HG03565 (cell line): ENCODE data around the gene TCF7L1.
"Not testable (repeated sequence)": the region's sequence is repeated elsewhere in the genome, so short reads cannot be mapped to it uniquely, and the experiment has no call there.

Experiments
- ATAC-seq: cut with Tn5 transposase; IDR thresholded peaks from one replicate; pipeline ENCODE4 v1.9.1; 2021; ENCODE audit warnings: mild to moderate bottlenecking, moderate library complexity; ENCODE audit not compliant: unreplicated experiment

The TCF7L1 gene

DNA sequence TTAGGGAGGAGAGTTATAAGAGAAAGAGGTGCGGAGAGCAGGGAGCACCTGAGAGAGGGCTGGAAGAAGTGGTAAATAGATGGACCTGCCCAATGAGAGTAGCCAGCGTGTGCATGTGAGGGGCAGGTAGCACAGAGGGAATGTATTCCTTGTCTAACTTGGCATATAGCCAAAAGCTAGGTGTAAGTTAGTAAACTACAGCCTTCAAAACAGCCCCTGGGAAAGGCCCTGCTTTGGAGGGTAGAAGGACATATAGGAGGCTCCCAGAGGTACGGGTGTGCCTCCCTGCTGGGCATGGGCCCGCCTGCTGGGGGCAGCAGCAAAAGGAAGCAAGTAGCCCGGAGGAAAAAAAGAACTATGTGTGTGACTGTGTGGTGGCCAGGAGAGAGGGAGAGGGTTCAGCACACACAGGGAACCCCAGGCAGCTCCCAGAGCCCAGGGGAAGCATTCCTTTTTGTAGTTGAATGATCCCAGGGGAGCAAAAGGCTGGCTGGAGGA, 48.0 kb downstream of the TCF7L1 start:
- ATAC-seq: no peak

DNA sequence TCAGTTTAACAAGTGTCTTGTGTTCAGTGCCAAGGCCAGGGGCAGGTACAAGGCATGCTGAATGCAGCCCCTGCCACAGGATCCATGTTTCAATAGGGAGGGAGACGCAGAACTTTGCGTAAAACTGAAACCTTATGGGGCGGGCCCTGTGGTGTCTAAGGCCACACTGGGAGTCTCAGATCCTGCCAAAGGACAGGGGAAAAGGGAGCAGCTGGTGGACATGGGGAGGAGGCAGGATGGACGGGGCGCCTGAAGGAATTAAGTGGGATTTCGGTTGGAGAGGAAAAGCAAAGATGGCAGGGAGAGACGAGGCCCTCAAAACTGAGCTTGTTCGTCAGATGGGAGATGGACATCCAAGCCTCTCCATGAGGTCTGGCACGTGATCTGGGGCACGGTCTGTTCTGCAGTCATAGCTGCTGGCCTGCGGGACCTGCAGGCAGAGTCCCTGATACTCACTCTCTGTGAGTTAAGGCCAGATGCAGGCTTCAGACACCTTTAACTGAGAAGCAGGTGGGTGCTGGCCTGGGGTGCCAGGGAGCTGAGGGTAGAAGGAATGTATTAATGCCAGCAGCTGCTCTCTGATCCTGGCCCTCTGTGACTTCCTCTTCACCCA, 48.8 kb downstream of the TCF7L1 start:
- no peak for ATAC-seq

DNA sequence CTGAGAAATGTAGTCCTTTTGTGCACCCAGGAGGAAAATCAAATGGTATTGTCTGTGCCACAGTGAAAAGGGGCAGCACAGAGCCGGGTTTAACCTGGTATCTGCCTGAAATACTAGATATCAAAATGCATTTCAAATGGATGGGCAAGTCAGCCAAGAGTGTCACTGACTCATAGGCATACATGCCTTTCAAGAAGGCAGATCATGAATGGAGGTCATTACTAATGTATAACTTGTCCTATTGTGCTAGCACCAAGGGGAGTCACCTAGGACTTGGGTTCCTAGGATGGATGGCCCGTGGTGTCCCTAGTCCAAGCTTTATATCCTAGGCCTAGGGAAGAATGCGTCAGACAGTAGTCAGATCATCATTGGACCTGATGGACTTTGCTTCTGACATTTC, 49.9 kb downstream of the TCF7L1 start:
- no peak for ATAC-seq

DNA sequence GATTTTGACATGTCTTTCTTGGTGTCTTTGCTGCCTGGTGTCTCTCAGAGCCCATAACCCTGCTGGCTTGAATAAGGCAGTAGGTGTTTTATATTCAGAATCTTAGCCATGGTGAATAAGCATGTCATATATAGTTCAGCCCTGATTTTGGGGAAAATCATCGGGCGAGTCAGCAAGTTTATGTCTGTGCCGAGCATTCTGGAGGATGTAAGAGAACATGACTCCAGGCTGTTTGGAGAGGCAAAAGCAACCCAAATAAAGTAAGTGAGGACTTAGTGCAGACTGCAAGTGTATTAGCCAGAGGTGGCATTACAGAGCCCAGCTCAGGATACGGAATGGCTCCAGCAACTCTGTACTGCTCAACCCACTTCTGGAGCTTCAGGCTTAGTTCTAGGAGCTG, 50.3 kb downstream of the TCF7L1 start:
- no peak for ATAC-seq

DNA sequence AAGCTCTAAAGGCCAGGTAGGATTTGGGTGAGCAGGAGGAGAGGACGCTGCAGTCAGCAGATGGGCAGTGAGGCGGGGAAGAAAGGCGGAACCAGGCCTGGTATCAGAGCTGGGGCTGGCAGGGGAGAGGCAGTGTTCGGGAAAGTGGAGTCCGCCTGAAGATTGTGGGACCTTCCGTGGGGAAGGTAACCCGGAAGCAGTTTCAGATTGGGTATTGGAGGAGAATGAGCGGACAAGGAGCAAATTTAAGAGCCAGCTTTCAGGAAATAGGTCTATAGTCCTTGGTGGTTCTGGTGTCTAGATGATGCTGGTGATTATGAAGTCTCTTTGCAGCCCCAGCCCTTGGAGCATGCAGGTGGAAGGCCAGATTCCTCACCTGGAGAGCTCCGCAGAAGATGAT, 51.0 kb downstream of the TCF7L1 start:
- no peak for ATAC-seq

DNA sequence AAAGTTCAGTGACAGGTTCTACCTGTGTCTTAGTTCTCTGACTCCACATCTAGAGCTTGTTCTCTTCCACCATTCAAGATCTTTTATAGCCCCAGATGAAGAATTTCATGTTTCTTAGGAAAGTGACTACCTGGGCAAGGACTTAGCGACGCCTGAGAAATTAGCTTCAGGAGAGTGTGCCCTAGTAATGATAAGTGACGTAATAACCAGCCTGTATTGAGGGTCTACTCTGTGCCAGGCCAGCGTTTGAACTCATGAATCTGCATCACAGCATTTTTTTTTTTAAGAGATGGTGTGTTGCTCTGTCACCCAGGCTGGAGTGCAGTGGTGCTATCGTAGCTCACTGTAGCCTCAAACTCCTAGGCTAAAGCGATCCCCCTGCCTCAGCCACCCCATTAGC, 51.8 kb downstream of the TCF7L1 start:
- ATAC-seq: no peak

DNA sequence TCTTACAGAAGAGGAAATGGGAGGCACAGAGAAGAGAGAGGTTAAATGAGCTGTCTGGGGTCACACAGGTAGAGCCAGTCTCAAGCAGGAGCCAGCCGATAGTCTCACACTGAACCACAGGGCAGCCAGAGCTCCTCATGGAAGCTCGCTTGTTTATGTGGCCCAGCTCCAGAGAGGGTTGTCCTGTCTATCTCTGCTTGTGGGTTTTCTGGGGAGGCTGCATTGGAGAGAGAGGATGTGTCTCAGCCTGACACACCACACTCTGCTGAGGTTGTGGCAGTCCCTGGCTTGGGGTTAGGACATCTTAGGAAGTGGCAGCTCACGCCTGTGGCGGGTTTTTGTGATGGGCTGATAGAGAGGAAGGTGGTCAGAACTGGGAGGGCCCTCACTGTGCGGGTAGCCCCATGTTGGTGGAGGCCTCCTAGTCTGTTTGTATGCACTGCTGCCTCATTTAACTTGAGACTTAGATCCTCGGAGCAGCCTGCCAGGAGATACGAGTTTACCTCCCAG, 52.3 kb downstream of the TCF7L1 start:
- ATAC-seq: no peak

DNA sequence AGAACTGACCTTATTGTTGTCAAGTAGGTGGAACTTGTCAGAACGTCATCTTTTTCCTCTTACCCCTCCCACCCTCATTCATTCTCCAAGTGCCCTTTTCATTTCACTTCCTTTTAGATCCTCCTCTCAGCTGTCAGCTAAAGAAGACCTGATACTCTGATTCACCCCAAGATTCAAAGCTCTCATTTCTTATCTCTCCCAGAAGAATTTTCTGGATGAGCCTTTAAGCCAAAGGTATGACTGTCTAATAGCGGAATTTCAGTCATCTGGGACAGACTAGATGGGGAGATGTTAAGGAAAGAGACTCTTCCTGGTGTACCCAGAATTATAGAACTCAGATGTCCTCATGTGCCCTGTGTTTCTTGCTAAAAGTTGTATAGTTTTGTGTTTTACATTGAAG, 53.9 kb downstream of the TCF7L1 start:
- no peak for ATAC-seq

DNA sequence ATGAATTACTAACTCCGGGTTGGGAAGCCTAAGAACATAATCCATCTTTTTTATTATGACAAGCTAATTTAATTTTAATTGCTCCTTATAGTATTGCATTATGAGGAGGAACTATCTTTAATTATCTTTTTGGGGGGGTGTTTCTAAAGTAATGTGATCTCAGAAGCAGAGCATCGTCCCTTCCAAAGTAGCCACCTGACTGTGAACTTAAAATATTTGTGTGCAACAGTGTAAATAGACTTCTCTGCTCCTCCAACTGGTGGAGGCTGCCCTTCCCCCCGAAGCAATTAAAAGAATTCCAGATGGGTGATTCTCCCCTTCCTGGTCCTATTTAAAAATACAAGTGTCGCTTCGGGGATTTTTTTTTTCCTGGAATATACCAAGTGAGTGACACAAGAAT, 55.7 kb downstream of the TCF7L1 start:
- no peak for ATAC-seq

DNA sequence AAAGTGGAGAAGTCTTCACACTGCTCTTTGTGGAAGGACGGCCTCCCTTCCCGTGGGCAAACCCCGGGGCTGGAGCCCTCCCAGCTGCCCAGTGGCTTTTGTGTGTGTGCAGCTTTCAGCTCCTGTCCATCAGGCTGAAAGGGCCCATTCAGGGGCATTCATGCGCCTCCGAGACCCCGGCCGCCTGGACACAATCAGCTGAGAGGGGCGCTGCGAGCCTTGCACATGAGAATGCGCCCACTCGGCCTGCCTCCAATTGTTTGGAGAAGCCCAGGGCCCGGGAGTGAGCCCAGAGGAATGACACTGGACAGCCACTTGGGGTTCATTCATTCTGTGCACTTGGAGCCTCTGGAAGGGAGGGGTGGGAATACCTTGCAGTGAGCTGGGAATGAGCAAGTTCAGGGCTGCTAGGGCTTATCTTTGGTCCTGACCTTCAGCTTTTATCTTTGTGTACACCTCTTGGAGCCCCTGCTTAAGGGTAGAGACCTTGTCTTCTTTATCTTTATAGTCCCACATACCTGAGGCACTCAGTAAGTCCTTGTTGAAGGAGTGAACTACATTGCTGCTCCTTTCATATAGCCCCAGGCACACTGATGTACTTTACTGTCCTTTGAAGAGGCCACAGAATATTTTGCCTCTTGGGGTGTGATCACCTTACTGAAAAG, 56.5 kb downstream of the TCF7L1 start:
- ATAC-seq: no peak

DNA sequence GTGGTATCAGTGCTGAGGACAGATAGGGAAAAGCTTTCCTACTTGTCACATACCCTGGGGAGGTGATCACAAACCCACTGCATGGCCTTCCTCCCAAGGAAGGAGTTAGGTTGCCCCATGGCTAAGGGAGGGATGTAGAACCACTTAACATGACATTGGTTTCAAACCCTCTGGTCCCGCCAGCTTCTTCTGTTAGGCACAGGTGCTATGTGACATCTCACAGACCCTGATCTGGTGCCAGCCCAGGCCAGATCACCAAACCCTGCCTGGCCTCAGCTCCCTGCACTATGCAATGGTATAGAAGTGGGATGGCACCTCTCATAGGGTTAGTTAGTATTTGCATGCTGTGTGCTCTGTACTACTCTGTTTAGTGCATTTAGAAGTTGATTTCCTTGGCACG, 58.0 kb downstream of the TCF7L1 start:
- ATAC-seq: no peak

DNA sequence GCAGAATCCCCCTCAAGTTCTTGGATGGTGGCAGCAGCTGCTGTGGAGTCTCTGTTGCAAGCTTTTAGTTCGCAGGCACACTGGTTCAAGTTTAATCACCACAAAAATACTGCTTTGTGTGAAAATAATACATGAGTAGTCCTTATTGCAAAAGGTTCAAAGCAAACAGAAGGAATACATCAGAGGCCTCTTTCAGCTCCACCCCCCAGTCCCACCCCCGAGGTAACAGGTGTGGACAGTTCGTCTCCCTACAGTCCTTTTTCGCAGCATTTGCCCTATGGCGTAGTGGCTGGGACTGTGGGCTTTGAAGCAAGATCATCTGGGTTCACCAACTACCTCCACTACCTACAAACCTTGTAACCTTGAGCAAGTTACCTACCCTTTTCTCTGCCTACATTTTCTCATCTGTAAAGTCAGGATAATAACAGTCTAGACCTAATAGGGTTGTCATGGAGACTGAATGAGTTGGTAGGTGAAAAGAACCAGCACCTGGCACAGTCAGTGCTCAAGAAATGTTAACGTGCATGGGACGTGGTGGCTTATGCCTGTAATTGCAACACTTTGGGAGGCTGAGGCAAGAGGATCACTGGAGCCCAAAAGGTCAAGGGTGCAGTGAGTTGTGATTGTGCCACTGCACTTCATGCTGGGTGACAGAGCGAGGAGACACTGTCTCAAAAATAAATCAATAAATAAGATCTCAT, 61.7 kb downstream of the TCF7L1 start:
- no peak for ATAC-seq

DNA sequence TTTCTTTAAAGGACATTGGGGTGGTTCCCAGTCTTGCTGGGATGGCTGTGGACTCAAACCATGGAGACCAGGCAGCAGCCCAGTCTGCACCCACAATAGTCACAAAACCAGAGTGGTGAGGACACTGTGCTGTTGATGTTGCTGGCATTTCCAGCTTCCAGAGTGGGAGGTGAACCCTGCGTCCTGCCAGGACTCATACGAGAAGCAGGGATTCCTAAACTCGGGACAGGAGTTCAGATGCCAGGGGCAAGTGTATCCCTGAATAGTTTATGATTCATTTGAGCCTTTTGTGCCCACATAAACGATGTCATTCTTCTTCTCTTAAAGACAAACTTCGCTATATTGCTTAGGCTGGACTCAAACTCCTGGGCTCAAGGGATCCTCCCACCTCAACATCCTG, 62.8 kb downstream of the TCF7L1 start:
- ATAC-seq: no peak

DNA sequence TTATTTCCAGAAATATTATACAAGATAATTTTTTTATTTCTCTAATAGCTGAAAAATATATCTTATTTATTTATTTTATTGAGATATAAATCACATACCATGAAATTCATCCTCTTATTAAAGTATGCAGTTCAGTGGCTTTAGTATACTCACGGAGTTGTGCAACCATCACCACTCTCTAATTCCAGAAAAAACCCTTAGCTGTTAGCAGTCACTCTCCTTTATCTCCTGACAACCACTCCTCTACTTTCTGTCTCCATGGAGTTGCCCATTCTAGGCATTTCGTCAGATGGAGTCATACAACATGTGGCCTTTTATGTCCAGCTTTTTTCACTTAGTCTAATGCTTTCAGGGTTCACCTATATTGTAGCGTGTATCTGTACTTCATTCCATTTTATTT, 66.5 kb downstream of the TCF7L1 start:
- ATAC-seq: no peak

DNA sequence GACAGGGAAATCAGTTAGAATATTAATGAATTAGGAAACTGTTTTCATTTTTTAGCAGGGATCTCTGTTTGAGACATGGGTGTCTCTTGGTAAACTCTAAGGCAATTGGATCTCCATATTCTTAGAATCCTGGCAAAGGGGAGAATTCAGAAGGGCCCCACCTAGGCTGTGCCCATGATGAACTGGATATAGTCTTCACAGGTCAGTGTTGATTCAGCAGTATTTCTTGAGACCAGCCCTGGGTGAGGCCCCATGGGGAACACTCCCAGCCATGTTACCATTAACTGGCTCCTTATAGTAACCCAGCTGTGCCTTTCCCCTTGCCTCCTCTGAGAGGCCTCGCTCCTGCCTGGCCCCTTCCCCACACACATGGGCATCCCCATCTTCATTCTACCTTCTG, 76.7 kb downstream of the TCF7L1 start:
- no peak for ATAC-seq

DNA sequence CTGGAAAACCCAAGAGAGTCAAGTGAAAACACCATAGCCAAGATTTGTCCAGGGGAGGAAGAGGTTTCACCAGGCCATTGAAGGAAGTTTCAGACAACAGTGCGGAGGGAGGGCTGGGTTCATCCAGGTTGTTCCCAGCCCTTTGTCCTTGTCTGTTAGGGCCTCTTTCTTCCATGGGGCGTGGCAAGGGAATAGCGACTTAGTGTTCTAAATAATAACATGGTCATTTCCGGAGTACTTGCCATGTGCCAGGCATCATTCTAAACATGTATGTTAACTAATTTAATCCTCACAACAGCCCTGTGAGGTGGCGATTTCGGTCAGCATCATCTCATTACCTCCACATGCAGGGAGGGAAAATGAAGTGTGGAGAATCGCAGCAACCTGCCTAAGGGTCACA, 77.3 kb downstream of the TCF7L1 start:
- no peak for ATAC-seq

DNA sequence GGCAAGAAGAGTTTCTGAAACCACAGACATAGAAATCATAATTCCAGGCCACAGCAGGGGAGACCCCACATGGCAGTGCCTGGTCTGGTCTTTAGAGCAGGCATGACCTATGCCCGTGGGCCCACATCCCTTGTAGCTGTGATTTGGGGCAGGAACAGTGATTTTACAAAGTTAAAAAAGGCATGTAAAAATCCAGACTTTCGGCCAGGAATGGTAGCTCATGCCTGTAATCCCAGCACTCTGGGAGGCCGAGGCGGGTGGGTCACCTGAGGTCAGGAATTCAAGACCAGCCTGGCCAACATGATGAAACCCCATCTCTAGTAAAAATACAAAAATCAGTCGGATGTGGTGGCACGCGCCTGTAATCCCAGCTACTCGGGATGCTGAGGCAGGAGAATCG, 78.4 kb downstream of the TCF7L1 start:
- not testable (repeated sequence) for ATAC-seq

DNA sequence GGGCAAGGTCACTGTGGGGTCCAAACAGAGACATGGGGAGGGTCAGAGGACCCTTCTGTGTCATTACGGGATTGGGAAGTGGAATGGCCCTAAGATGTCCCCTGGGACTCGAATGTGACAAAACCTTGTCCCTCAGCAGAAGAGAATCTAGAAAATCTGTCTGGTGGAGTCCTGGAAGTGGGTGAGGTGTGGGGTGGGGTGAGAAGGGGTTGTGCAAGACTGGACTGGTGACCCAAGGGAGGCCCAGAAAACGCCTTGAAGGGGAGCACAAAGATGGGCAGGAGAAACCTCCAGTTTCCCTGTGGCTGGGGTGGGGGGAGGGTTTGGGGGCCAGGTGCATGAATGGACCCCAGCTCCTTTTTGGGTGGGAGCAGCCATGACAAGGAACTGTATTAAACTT, 79.6 kb downstream of the TCF7L1 start:
- no peak for ATAC-seq

DNA sequence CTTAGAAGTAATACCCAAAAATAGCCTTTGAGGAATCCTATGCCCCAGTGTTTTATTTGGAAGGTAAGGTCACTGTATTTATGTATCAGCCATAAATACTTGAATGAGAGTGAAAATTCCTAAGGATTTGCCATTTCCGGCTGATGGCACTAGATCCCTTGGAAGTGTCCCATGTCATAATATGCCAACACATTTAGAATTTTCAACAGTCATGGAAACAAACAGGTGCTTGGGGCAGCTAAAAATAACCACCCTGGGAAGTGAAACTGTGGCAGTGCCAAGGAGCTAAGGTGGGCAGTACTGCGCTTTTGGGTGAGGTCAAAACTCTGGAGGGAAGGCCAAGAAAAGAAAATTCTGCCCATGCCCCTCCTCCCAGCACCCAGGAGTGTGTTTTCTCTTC, 80.2 kb downstream of the TCF7L1 start:
- no peak for ATAC-seq

DNA sequence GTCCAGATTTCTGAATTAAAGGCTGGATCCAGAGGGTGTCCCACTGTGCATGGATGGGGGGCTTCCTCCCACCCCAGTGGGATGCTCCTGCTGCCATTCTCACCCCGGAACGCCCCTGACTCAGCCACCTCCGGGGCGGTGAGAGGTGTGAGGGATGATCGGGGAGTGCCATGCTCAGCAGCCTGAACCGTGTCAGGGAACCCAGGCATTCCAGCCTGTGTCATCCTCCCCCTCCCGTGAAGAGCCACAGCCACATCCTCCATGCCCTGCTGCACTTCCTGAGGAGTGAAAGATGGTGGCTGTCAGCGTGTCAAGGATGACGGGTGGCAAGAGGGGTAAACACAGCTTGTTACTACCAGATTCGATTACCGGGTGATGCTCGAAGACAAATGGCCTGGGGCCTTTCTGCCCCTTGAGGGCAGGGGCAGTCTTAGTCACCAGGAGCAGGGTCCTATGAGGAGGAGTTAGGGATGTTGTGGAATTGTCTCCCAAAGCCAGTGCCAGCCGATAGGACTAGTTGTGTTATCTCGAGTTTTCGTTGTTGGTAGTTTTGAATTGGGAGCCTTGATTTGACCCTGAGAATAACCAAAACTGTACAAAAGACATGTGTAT, 80.8 kb downstream of the TCF7L1 start:
- no peak for ATAC-seq

DNA sequence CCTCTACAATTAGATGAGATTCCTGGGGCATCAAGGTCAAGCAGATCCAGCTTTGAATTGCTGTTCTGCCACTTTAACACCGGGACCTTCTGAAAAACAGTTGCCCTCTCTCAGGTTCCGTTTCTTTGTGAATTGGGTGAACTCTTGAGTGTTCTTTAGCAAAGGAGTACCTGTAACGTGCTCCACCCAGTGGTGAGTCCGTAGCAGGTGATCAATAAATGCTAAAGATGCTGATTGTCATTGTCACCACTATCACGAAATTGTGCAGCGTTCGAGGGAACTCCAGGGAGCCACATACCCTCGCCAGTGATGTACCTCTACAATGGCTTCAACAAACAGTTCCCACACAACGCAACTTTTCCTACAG, 81.9 kb downstream of the TCF7L1 start:
- ATAC-seq: no peak
